HG03558 (cell line): ENCODE data around the gene CTXN3.
"Not testable (repeated sequence)": the region's sequence is repeated elsewhere in the genome, so short reads cannot be mapped to it uniquely, and the experiment has no call there.

Experiments
- ATAC-seq: cut with Tn5 transposase; IDR thresholded peaks from one replicate; pipeline ENCODE4 v1.9.1; 2021; ENCODE audit warnings: moderate number of reproducible peaks; ENCODE audit not compliant: unreplicated experiment; ENCODE audit errors: extremely low read depth

Gene CTXN3

DNA sequence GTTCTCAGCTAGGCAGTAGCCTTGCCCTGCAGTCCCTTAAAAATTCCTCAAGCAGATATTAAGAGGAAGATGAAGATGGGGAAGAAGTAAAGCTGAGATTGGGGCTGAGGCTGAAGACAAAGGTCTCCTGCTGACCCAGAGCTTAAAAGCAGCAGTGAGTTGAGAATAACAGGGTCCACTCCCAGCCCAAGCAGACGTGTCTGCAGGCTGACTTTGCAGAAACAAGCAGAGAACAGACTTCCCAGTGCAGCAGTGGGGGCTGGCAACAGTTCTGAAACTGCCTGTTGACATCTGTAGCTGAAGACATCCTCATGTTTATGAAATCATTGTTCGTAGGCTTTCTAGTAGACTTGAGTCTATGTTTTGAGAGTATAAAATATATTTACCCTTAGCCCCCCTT, 1.1 kb downstream of the CTXN3 start:
- no peak for ATAC-seq

DNA sequence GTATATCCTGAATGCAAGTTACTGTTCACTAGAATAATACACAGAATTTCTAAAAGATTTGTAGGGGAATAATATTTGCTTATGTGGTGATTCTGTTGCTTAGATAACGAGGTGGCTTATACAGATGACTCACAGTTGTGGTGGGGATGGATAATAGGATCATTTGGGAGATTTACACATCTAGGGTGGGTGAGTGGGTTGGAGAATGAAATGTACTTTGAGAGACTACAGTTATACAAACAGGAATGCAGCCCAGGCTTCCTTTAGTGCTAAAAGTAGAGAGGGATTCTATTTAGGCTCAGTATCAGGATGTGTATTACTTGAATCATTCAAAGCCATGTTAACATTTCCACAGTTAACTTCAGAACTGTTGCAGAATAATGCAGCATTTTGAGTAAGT, 1.8 kb downstream of the CTXN3 start:
- no peak for ATAC-seq

- ATAC-seq, result no peak
These were observed 4.2 kb downstream of the CTXN3 start for GRCh38 chr5:127652952-127653611.

DNA sequence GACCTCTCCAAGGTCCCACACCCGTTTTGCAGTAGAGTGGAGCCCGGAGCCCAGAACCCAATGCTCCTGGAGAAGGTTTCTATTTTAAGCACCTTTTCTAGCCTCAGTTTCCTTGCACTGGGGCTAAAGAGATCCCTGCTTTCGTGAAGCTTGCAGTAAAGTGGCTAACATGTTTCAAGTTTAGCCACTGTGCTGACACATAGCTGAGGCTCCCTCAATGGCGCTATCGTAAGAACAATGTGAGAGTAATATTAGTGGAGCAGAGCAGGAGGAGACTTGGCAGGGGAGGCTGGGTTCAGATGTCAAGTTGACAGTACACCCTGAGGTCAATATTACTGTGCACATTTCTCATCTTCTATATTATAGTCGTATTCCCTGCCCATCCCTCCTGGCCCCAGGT, 7.9 kb downstream of the CTXN3 start:
- ATAC-seq, result no peak

- no peak for ATAC-seq
These were observed 11.3 kb downstream of the CTXN3 start for GRCh38 chr5:127660047-127660733.

DNA sequence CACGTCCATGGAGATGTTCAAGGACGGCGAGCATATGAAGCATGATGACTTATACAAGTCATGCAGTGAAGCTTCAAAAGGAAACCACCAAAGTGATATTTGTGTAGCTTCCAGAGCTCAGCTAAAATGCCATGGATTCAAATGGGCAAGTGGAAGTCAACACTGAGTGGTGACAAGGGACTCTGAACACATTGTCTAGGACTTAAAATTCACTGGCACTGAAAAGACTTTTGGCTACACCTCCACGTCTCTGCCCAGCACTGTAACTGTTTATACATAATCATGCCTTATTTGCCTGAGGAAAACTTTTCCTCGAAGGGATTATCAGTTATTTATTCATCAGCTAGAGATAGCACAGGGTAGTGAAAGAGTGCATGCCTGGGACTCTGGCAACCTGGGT, 15.2 kb downstream of the CTXN3 start:
- ATAC-seq, result no peak

DNA sequence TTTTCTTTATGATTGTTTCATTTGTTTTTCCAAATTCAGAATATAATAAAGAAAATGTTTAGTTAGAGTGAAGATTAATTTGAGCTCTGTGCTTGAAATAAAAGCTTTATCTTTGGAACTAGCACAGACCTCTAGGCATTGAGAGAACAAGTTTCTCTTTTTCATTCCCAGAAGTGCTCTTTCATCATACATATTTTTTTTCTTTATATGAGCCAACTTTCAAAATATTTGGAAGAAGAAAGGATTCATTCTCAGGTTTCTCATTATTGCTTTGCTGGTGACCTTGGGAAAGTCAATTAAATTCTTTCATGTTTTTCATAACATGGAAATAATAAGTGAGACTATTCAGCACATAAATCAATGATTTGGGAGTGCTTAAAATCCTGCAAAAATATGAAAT, 16.8 kb downstream of the CTXN3 start:
- ATAC-seq, result no peak

DNA sequence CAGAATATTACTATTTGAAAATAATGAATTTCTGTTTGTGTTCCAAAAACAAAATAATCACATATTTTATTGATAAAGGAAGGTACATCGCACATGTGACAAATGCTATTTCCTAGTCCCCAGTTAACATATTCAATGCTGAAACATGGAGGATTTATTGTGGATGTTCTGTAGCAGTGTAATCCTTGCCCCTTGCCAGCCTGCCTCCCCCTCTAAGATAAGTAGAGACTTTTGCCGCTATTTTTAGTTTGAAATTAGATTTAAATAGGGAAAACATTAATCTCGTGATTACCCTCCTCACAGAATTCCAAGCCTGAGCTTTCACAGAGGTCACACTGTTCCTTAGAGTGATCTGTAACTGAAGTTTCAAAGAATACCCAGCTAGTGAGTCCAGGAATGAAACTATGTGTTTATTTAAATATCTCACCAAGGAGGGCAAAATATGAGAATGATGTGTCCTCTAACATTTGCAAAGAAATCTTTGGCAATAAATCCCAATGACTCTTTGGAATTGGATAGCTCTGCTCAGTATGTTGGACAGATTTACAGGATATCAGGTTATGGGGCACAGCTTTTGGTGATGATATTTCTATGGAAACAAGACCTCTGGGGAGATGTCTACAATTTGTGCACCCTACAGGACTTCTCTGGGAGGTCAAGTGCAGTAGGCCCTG, 17.3 kb downstream of the CTXN3 start:
- ATAC-seq, result no peak

DNA sequence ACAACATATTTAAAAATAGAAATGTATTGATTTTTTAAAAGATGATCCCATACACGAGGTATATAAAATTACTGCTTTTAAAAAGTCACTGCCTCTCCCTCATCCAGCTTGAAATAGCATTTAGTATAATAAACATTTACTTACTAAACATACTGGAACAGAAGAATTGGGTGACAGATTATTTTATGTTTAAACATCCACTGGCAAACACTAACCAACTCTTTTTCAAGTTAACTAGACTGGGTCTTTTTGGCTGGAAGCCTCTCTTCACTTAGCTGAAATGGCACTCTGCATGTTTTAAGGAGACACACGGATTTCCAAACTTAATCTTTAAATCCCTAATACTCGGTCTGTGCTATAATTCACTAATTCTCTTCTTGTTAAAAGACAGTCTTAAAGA, 19.0 kb downstream of the CTXN3 start:
- no peak for ATAC-seq

GRCh38 chr5:127671218-127671617, 22.3 kb downstream of the CTXN3 start:
- ATAC-seq, result no peak

- ATAC-seq, result no peak
These were observed 24.4 kb downstream of the CTXN3 start for GRCh38 chr5:127673117-127673800.

GRCh38 chr5:127676951-127677350, 28.1 kb downstream of the CTXN3 start:
- ATAC-seq, result not testable (repeated sequence)

GRCh38 chr5:127679691-127680330, 30.9 kb downstream of the CTXN3 start:
- not testable (repeated sequence) for ATAC-seq

DNA sequence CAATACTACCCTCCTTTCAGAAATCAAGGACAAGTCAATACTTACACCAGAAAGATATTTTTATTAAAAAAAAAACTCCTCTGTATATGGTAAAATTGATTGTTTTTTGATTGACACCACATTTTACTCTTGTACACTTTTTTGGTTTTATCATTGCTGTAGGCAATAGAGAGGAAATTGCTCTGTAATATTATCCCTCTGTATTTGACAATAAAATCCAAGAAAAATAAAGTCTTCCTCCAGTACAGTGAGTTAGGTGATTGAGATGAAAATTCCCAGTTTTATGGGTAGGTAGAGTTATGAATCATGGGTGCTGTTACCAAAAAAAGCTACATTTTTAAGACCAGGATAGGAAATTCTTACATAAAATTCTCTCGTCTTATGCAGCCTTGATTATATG, 31.7 kb downstream of the CTXN3 start:
- no peak for ATAC-seq

- ATAC-seq, result no peak
These were observed 34.1 kb downstream of the CTXN3 start for GRCh38 chr5:127683008-127683407.

GRCh38 chr5:127684726-127685467, 36.0 kb downstream of the CTXN3 start:
- no peak for ATAC-seq

DNA sequence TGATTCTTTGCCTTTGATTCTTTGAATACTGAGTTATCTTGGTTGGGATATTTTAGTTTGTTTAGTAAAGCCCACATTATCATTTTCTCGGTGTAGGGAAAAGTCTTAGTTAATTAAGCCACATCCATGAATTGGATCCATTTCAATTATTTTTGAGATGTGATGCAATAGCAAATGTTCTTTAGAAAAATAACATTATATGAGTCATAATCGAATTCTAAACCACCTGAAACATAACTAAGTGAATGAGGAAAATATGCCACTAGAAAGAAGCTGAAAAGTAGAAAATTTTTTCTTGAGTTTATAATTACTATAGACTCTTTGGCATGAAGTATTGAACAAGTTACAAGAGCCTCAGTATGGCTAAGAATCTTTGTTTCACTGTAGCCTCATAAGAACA, 36.8 kb downstream of the CTXN3 start:
- no peak for ATAC-seq

- ATAC-seq, result no peak
These were observed 37.5 kb downstream of the CTXN3 start for GRCh38 chr5:127686424-127686823.

DNA sequence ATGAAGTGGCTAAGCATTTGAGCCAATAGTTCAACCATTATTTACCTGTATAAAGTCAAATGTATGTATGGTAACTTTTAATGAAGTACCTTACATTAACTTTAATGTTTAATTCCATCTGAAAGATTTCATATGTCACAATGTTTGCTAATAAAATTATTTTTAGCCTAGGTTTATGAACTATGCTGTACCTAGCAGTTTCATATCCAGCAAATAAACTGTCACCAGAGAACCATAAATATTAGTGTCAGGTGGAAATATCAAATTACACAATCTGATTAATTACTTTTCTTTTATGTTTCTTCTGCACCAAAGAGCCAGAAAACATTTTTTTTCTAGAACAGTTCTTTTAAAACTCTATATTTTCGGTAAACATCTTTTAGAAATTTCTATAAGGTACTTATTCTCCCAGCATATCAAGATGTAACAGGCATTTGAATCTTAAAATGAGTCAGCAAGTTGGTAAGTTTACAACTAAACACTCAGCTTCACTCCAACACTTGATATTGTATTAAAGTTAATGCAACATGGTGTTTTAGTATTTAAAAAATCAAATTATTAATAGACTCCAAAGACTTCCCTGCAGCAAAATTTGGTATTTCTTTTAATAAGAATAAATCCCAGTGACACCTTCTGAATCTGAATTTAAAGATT, 45.8 kb downstream of the CTXN3 start:
- ATAC-seq, result no peak
